Stimulated activated CD8-positive, alpha-beta memory T cell treated with anti-CD3 and anti-CD28 coated beads, Interleukin-7, amount 100 ng/mL, for 1 hour (primary cell): ENCODE measurements around the gene GNAT2.

Experiments
- DNase-seq, 2 donors: peaks; one replicate each; pipeline ENCODE4 v3.0.0-alpha.2; 2020; ENCODE audit warnings: low read depth in 2 of 2

The GNAT2 gene

GRCh38 chr1:109641861-109642260, 22.4 kb upstream of the GNAT2 start:
- no peak for DNase-seq

GRCh38 chr1:109641078-109641740, 21.8 kb upstream of the GNAT2 start:
- DNase-seq: no peak

- DNase-seq: peak; percentile 73 to 94
Observed at GRCh38 chr1:109640285-109640865, 21.0 kb upstream of the GNAT2 start.

- no peak for DNase-seq
Observed at GRCh38 chr1:109639841-109640184, 20.4 kb upstream of the GNAT2 start.

- no peak for DNase-seq
Observed at GRCh38 chr1:109639063-109639840, 19.8 kb upstream of the GNAT2 start.

GRCh38 chr1:109637446-109637845, 18.0 kb upstream of the GNAT2 start:
- no peak for DNase-seq

GRCh38 chr1:109636201-109636952, 17.0 kb upstream of the GNAT2 start:
- DNase-seq: no peak

- no peak for DNase-seq
Observed at GRCh38 chr1:109635862-109636200, 16.4 kb upstream of the GNAT2 start.

- no peak for DNase-seq
Observed at GRCh38 chr1:109634771-109635750, 15.6 kb upstream of the GNAT2 start.

GRCh38 chr1:109634292-109634691, 14.9 kb upstream of the GNAT2 start:
- DNase-seq: no peak

- no peak for DNase-seq
Observed at GRCh38 chr1:109632671-109633346, 13.4 kb upstream of the GNAT2 start.

GRCh38 chr1:109631513-109632505, 12.4 kb upstream of the GNAT2 start:
- DNase-seq: no peak

GRCh38 chr1:109630898-109631512, 11.6 kb upstream of the GNAT2 start:
- no peak for DNase-seq

- peak in 1 of 2 donors; percentile 28 for DNase-seq
Observed at GRCh38 chr1:109630081-109630897, 10.9 kb upstream of the GNAT2 start.

GRCh38 chr1:109629372-109630030, 10.1 kb upstream of the GNAT2 start:
- DNase-seq: no peak

GRCh38 chr1:109628540-109629321, 9.3 kb upstream of the GNAT2 start:
- DNase-seq: no peak
